DND-41 (cell line): ENCODE results near the gene EPS8L1.

Source experiments
- EZH2 ChIP-seq: IDR thresholded peaks from 3 replicates; pipeline ENCODE4 v1.6.1; 2012; ENCODE audit warnings: borderline replicate concordance, low read depth, mild to moderate bottlenecking, moderate library complexity, low read length, inconsistent platforms; ENCODE audit not compliant: severe bottlenecking
- TF ChIP-seq, protein P1 (sequence below): IDR thresholded peaks from 2 replicates; pipeline ENCODE4 v1.5.1; 2012; ENCODE audit warnings: borderline replicate concordance, low read length, moderate library complexity, mild to moderate bottlenecking; ENCODE audit not compliant: poor library complexity, severe bottlenecking; ENCODE audit errors: extremely low read depth

DNA sequence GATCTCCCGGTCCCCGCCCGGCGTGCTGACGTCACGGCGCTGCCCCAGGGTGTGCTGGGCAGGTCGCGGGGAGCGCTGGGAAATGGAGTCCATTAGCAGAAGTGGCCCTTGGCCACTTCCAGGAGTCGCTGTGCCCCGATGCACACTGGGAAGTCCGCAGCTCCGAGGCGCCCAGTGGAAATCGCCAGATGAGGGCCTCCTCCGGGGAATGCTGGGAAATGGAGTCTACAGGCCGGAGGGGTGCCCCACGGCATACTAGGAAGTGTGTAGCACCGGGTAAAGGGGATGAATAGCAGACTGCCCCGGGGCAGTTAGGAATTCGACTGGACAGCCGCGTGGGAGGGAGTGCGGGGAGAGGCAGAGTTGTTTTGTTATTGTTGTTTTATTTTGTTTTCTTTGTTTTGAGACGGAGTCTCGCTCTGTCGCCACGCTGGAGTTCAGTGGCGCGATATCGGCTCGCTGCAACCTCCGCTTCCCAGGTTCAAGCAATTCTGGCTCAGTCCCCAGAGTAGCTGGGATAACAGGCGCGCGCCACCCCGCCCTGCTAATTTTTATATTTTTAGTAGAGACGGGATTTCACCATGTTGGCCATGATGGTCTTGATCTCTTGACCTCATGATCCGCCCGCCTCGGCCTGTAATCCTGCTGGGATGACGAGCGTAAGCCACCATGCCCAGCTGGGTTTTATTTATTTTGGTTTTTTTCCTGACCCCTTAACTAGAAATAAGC, 42.2 kb downstream of the EPS8L1 start:
- TF ChIP-seq, protein P1, sequence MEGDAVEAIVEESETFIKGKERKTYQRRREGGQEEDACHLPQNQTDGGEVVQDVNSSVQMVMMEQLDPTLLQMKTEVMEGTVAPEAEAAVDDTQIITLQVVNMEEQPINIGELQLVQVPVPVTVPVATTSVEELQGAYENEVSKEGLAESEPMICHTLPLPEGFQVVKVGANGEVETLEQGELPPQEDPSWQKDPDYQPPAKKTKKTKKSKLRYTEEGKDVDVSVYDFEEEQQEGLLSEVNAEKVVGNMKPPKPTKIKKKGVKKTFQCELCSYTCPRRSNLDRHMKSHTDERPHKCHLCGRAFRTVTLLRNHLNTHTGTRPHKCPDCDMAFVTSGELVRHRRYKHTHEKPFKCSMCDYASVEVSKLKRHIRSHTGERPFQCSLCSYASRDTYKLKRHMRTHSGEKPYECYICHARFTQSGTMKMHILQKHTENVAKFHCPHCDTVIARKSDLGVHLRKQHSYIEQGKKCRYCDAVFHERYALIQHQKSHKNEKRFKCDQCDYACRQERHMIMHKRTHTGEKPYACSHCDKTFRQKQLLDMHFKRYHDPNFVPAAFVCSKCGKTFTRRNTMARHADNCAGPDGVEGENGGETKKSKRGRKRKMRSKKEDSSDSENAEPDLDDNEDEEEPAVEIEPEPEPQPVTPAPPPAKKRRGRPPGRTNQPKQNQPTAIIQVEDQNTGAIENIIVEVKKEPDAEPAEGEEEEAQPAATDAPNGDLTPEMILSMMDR = no peak
- no peak for TF ChIP-seq EZH2
